Keratinocyte (primary cell): ENCODE data around the gene TMEM63B.

ENCODE experiments used
- EZH2 ChIP-seq: IDR thresholded peaks from one replicate; pipeline ENCODE4 v1.6.1; 2012; ENCODE audit warnings: inconsistent platforms, mild to moderate bottlenecking, low read length, moderate library complexity
- TF ChIP-seq, protein P1 (sequence below), 3 experiments: IDR thresholded peaks in 1 of 3; conservative IDR thresholded peaks in 1 of 3; optimal IDR thresholded peaks in 1 of 3; 2 replicates in 2 of 3; 3 replicates in 1 of 3; pipeline versions ENCODE3 to v1.5.1; 2011; ENCODE audit warnings: low read length in 3 of 3, mild to moderate bottlenecking in 3 of 3, moderate library complexity in 2 of 3, control low read depth in 1 of 3, inconsistent platforms in 1 of 3; ENCODE audit not compliant: insufficient read depth in 2 of 3; ENCODE audit errors: extremely low read depth in 1 of 3

DNA sequence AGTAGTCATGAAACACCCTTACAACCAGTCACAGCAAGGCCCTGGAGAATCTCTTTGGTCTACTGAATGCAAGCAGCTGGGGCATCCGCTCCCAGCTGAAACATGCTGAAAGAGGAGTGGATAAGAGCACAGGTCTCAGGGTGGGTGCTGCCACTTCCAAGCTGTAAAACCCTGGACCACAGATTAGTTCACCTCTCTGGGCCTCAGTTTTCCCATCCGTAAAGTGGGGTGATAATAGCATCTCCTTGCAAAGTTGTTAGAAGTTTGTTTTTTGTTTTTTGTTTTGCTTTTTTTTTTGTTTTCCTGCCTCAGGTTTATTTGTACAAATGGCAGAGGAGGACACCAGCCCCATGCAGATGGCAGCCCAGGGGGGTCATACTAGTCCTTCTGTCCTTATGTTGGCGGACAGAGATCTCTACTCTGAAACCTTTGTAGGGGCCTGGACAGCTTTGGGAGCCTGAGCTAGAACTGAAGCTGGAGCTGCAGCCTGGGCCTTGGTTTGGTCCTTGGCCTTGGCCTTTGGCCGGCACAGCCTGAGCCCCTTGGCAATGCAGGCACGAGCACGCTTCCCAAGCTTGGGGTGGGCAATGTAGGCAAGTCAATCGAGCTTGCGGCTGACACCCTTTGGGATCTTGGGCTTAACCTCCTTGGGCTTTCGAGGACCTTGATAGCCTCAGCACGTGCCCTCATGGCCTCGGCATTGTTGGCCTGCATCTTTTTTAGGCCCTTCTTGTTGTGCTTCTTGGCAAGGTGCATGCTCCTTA is 38.3 kb upstream of the TMEM63B start:
- TF ChIP-seq, protein P1, sequence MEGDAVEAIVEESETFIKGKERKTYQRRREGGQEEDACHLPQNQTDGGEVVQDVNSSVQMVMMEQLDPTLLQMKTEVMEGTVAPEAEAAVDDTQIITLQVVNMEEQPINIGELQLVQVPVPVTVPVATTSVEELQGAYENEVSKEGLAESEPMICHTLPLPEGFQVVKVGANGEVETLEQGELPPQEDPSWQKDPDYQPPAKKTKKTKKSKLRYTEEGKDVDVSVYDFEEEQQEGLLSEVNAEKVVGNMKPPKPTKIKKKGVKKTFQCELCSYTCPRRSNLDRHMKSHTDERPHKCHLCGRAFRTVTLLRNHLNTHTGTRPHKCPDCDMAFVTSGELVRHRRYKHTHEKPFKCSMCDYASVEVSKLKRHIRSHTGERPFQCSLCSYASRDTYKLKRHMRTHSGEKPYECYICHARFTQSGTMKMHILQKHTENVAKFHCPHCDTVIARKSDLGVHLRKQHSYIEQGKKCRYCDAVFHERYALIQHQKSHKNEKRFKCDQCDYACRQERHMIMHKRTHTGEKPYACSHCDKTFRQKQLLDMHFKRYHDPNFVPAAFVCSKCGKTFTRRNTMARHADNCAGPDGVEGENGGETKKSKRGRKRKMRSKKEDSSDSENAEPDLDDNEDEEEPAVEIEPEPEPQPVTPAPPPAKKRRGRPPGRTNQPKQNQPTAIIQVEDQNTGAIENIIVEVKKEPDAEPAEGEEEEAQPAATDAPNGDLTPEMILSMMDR (optimal IDR thresholded peaks at IDR 0.05 in 1 of 3, IDR thresholded peaks at IDR 0.05 in 1 of 3, conservative IDR thresholded peaks at IDR 0.05 in 1 of 3; ENCODE audit: extremely low read depth in 1 of 3, insufficient read depth in 2 of 3, low read length in 3 of 3), result no peak
- TF ChIP-seq EZH2, result no peak
